NCI-H460 (cell line): ENCODE data around the gene CDK15. TPM values are rescaled to one million over a fixed set of nuclear protein-coding genes. Genes with fewer than 3 reads are reported as not detected.

ENCODE experiments used
- DNase-seq: peaks from one replicate; pipeline ENCODE4 v3.0.0-alpha.2; 2016; ENCODE audit warnings: low read depth; ENCODE audit errors: extremely low read depth
- total RNA-seq: library from RNA; depleted of rRNA; stranded (reverse); fragments of >200 nt; shearing (Covaris generic); gene quantifications from 2 replicates; pipeline ENCODE4 v1.2.3, GENCODE V29; 2014

The CDK15 gene
- total RNA-seq, 1 experiment from 2014 or later: not detected

DNA sequence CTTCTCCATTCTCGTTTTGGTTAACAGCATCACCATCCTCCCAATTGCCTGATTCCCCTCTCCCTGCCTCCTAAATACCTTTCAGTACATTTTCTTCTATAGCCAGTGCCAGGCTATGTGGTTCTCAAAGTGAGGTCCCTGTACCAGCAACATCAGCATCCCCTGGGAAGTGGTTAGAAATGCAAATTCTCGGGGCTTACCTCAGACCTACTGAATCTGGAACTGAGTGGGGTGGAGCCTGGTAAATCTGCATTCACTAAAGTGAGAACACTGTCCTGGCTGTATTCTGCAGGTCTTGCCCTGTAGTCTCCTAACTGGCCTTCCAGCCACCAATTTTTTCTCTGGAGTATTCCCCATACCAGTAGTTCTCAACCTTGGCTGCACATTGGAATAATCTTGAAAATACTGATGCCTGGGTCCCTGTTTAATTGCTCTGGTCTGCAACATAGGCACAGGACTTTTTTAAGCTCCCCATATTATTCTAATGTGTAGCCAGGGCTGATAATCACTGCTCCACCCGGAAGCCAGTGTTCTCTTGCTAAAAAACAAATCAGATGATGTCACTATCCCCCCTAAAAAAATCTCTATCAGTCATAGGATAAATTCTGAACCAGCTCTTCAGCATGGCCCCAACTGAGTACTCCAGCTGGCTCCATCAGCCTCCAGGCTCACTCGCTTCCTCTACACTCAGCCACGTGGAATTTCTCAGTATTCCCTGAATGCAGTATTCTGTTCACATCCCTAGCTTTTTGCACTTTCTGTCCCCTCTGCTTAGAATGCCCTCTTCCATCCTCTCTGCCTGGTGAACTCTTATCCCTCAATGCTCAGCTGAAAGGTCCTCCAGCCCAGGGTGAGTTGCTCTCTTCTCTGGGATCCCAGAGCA, 98.4 kb downstream of the CDK15 start:
- no peak for DNase-seq

DNA sequence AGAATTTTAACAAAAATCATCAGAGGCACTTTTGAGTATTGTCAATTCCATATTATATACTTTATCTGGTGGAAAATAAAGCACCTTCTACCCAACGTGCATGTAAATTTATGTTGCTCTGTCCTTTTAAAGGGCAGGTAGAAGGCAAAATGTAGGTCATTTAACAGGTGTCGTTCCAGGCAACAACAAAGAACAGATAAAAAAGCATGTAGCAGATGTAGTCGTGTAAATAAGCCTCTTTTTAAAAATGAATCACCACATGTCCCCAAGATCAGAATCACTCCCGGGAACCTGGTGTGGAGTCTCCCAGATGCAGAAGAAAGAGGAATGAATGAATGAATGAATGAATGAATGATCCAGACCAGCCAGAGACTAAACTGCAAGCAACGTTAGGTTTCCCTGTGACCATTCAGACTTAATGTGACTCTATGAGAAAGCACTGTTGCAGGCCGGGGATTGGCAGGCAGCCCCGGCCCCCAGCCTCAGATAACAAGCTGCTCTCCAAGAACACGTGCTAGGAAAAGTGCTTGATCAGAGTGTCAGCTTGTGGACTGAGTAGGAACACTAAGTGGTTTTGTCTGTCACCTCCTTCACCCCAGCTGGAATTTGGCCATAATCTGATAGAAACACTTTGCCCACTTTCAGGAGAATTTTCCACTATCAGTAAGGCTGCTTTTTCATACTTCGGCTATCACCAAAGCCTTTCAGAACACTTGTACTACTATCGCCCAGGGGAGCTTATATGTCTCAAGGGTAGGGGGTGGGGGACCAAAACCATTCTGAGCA, 100.6 kb downstream of the CDK15 start:
- no peak for DNase-seq

DNA sequence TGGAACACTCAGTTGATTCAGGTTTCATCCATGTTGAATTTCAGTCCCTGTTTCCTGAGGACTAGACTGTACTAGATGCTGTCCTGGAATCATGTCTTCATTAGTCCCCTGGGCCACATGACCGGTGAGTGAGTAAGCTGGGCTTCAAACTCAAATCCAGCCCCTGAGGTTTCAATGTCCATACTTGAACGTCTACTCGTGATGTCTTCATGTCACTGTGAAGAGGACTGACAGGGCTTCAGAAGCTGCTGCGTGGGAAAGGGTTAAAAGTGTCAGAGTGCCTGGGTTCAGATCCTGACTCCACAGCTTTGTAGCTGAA, 101.2 kb downstream of the CDK15 start:
- DNase-seq: no peak

DNA sequence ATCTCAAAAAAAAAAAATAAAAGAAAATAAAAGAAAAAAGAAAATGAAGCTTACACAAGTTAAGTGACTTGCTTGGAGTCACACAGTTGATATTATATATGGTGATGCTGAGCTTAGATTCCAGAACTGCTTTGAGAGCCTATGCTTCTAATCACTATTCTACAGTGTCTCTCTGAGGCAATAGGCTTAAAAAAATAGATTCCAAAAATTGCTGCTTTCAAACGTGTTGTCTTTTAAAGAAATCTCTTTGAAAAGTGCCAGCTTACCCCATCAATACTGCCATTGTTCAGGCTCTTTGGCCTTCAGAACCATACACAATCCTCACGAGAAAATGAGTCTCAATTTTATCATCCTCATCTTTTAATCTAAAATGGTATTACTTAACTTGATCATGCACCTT, 102.6 kb downstream of the CDK15 start:
- DNase-seq: no peak

DNA sequence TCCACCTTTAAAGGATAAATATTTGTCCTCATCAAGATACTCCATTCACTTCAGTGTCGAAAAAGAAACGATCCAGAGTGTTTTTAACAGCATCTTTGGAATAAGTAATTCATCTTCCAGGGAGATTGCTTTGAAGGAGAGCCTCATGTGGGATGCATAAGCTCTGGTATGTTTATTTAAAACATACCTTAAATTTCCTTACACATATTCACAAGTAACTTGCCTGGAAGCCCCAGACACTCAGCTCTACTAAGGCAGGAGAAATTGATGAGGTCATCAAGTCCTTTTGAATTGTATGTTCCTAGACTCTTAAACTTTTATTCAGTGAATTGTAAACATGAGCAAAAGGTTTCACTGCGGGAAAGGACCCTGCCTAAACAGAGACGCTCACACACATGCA, 103.0 kb downstream of the CDK15 start:
- no peak for DNase-seq

DNA sequence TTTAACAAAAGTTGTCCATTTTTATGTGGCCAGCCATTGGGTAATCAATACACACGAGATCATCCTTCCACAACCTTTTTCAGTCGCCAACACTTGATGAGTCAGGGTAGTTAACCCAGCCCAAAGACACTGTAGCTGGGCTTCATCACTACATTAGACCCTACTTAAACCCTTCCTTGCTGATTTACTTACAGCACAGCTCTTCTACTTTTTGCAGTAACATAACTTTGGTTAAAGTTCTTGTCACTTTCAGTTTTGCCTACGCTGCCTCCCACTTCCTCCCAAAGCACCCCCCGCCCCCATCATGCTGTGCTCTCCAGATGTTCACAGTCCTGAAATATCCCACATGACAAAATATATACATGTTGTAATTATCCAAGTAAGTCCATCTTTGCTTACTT, 103.6 kb downstream of the CDK15 start:
- DNase-seq: no peak

DNA sequence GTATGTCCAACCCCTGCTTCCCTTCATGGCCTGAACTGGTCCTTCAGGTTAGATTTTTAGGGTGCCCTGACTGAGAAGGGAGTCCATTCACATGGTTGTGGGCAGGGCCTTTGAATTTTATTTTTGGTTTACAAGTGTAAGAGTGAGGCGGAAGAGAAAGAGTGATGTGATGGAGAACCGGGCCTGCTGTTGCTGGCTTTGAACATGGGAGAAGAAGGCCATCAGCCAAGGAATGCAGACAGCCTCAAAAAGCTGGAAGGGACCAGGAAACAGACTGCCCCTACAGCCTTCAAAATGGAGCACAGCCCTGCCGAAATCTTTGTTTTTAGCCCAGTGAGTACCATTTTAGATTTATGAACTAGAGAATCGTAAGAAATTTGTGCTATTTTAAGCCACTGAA, 105.0 kb downstream of the CDK15 start:
- no peak for DNase-seq

DNA sequence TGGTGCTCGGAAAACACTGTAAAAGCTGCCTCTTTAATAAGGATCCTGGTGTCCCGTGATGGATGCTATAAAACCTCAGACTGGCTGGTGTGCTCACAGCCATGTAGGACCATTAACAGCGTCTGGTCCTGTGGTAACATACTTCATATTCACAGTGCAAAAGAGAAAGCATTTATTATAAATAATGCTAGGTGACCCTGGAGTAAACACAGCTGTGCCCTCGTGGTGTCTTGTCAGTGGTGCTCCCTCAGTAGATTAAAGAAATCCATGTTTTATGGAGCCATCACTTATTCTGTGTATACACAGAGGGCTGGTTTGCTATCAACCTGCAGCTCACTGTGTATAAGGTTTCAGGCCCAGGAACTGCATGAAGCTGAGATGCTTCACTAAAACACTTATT, 106.9 kb downstream of the CDK15 start:
- DNase-seq: no peak

DNA sequence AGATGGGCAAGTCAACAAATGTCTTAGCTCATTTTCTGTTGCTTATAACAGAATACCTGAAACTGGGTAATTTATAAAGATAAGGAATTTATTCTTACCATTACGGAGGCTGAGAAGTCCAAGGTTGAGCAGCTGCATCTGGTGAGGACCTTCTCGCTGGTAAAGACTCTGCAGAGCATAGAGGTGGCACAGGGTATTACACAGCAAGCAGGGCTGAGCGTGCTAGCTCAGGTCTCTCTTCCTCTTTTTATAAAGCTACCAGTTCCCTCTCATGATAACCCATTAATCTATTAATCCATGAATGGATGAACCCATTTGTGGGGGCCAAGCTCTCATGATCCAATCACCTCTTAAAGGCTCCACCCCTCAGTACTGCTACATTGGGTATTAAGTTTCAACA, 109.1 kb downstream of the CDK15 start:
- DNase-seq: no peak

DNA sequence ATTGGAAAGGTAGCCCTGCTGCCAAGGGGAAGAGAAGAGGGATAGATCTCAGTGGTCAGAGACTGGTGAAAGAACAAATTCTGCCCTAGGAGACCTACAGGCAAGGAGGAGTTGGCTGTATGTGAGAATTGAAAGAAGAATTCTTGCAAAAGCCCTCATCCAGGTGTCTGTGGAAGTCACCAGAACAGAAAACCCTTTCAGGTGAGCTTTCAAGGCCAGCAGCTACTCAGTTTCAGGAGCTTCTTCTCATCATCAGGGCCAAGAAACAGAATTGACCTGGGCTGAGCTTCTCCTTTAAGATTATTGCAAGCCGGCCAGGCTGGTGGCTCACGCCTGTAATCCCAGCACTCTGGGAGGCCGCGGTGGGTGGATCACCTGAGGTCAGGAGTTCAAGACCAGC, 110.2 kb downstream of the CDK15 start:
- no peak for DNase-seq

DNA sequence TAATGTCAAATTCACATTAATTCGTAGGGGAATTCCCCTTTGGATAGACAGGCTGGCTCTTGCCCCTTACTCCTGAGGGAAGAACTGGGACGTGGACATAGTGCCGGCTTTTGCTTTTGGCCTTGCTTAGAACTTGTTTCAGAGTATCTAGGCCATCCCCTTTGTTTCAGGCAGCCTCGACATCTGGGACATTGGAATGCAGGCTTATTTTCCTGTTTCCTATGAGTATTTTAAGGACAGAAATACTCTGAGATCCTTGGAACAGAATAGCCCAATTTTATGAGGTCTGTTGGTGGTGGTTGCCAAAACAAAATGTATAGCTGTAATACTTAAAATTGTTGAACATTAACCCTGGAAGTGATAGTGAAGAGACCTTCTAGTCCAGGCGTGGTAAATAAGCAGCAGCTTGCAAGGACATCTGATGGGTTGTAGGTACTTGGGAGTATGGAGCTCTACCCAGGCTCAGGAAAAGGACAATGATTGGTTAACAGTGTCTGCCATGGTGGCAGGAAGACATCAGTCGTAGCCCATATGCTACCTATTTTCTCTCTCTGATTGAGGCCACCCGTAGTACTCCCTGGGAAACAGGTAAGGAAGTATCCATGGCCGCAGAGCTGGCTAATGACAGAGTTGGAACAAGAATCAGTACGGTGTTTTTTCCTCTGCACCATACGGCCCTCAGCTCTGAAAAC, 112.4 kb downstream of the CDK15 start:
- no peak for DNase-seq

DNA sequence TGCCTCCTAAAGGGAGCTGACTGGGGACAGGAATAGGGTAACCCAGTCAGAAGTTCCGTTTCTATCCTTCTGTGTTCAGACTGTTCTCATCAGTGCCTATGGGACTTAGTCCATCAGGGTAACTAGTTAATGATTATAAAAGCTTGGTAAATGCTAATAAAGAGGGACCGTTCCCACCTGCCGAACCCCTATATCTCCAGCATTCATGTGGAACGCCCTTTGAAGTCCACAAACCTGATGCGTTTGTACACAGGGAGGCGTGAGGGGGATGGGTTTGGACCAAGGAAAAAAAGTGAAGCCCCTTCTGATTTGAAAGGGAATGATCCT, 112.9 kb downstream of the CDK15 start:
- no peak for DNase-seq

DNA sequence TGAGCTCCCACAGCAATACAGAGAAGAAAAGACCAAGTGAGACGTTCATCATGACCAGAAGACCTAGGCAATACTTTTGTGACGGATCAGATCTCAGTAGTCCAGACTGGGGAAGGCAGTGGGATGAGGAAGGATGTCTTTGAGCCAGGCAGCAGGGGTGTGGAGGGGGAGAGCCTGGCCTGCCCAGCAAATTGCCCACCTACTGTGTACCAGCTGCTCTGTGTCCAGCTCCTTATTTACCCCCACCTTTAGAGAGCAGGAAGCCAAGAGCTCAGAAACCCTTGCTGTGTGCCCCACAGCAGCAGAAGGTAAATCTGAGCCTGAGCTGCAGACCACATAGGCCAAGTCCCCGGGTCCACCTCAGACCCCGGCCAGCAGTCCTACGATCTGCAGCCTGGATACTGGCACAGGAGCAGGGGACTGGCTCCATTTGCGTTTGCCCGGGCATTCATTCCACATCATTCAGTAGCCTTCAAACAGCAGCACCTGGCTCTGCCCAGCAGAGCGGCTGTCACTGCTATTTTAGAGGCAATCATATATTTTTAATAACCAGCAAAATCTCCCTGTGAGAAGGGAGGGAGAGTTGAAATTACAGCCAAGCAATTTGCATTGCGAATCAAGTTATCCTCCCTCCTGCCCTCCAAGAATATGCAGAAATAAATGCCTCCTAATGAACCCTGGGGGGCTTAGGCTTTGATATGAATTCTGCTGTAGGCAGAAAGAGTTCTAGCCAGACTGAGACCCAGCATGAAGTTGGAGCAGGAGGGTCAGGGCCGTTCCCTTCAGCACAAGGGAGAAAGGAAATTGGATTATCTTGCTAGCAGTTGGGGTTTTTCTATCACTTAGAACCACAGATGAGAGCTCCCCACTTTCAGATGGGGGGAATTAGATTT, 117.3 kb downstream of the CDK15 start:
- DNase-seq: no peak

DNA sequence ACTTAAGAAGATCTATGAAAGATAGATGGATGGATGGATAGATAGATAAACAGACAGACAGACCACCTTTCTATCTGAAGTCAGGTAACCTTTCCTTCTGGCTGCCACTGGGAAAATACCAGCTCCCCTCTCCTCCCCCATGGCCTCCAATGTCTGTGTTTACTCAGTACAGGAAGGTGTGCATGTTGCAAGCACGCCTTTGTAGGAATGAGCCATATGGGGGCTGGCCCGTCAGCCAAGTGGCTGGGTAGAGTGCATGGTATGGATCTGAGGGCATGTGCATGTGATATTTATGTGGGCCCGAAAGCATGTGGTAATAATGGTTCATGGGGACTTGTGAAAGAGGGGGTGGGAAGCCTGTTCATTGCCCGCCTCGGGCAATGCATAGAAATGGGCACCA, 118.1 kb downstream of the CDK15 start:
- DNase-seq: no peak

DNA sequence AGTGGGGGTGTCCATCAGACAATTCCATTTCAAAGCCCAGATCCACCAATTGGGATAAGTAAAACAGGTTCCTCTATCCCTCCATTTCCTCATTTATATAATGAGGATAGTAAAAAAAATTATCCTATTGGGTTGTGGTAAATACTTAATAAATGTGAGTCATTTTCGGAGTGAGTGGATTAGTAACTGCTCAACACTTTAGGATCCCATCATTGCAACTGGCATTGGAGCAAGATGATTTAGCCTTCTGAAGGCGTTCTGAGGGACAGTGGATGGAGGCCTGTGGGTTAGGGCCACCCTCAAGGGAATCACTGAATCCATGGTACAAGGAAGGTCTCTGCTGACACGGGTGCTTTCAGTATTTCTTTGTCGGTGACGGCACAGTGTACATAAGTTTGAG, 118.7 kb downstream of the CDK15 start:
- DNase-seq: no peak

DNA sequence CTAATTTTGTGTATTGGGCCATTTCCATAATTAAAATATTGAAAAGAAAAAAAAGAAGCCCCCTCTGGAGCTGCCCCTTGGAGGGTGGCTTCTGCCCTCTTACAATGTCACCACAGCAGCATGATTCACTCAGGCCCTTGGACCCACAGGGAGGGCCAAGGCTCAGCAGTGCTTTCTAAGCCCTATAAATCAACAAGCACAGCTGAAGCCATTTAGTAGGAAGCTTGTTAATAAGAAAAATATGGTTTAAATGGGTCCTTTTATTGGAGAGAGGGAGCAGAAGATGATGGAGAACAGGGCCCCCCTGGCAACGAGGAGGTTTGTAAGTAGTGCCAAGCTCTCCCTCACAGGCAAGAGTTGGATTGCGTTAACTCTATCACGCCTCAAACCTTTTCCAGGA, 119.7 kb downstream of the CDK15 start:
- no peak for DNase-seq

DNA sequence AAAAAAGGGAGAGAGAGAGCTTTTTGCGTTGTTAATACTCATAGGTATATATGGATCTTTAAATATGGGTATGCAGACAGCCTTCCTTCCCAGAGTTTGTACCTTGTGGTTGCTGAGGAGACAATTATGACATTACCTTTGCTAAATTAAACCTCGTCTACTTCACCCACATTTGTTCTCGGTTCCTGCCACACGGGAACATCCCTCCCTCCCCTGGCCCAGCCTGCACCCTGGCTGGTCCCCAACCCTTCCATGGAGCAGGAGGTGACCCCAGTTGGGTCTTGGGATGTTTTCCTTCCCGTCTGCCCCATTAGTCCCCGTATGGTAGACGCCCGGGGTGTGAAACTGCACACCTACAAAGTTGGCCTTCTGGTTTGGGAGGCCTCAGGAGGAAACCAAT, 122.0 kb downstream of the CDK15 start:
- no peak for DNase-seq

DNA sequence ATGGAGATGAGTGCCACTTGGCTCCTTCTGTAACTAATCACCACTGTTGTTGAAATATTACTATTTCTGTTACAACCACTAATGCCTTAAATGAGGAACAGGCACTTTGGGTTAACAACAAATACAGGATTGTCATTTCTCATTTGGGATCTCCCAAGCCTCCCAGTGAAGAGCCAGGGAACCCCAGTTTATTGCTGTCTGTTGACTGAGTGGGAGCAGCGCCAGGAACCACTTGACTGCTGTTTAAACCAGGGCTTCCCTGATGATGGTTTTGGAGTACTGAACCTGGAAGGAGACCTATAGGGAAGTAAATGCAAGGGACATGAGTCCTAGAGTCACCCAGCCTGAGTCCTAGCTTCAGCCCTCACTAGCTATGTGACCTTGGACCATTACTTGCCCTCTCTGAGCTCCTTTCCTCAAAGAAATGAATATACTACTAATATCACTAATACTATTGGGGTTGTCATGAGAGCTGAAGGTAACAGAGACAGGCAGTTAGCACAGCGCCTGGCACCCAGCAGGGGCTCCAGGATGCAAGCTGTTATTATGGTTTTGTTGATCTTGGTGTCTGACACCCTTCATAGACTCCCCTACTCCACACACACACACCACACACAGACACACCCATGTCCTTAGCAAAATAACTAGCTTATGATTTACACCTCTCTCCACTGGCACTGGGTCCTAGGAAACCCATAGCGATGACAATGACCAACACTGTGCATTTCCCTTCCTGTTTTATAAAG, 123.1 kb downstream of the CDK15 start:
- DNase-seq: no peak

DNA sequence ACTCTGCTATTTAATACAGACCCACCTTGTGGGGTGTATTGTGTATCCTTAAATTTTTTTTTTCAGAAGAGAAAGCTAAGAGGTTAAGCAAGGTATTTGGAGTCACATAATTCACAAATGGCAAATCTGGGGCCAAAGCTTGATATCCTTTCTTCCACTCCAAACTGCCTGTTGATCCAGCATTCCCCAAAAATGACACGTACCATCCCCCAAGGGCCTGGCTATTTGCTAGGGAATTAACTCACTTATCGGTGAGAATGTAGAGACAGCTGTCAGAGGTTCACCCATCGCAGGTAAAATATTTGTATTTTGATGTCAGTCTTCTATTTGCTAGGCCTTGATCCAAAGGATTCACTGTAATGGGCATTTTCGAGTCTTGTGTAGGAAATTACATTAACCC, 123.7 kb downstream of the CDK15 start:
- DNase-seq: no peak

DNA sequence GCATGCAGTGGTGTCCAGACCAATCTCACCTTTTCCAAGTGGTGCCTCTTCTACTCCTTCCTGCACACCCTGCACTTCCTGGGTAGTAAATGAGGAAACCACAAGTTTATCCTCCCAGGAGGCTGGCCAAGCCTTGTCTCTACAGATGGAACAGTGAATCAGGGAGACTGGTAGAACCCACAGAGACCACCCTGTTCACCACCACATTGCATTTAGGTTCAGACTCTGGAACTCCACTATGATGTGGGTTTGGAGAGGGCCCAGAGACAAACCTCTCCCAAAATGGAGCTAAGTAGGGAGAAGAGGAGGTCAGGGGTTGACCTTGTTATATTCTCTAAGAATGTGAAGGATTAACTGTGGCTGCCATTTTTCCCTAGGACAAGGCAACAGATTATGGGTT, 124.5 kb downstream of the CDK15 start:
- no peak for DNase-seq
